ENCODE results near the gene OAS3. TPM values are rescaled to one million over a fixed set of nuclear protein-coding genes. Genes with fewer than 3 reads are reported as not detected.

Gene OAS3
- total RNA-seq, 1 donor from 2014 or later, result 47.4 TPM

GRCh38 chr12:112997506-112997905 lies 59.2 kb downstream of the OAS3 start:
- no peak for ATAC-seq

GRCh38 chr12:112998987-112999767 lies 60.9 kb downstream of the OAS3 start:
- H3K27me3 ChIP-seq, result no peaks in the 10 kb centered on the region
- no peak for TF ChIP-seq CTCF (IDR thresholded peaks at IDR 0.05)
- DNase-seq (no peak), ATAC-seq (no peak)
- H3K27ac ChIP-seq, result no peak overlapping the region
- no peaks in the 10 kb centered on the region for H3K4me1 ChIP-seq
- no peak overlapping the region for H3K4me3 ChIP-seq
- H3K9me3 ChIP-seq, result no peaks in the 10 kb centered on the region
- peaks cover 46% of the 10 kb centered on the region for H3K36me3 ChIP-seq
- intact Hi-C loops (cut with DNase I), result no loop called here

More at GRCh38 chr12:112997506-112997905, 59.2 kb downstream of the OAS3 start:
- DNase-seq, result no peak
- H3K27ac ChIP-seq, result no peak overlapping the region
- H3K27me3 ChIP-seq, result no peaks in the 10 kb centered on the region
- intact Hi-C loops (cut with DNase I), result no loop called here
- H3K4me1 ChIP-seq, result no peaks in the 10 kb centered on the region
- no peaks in the 10 kb centered on the region for H3K9me3 ChIP-seq
- peaks cover 33% of the 10 kb centered on the region for H3K36me3 ChIP-seq
- no peak overlapping the region for H3K4me3 ChIP-seq
- TF ChIP-seq CTCF (IDR thresholded peaks at IDR 0.05), result no peak

- no peak for ATAC-seq
- Histone ChIP-seq H3K4me3 (no peak overlapping the region), H3K27me3 (no peaks in the 10 kb centered on the region), H3K4me1 (no peaks in the 10 kb centered on the region), H3K9me3 (no peaks in the 10 kb centered on the region), H3K36me3 (peaks cover 55% of the 10 kb centered on the region), H3K27ac (no peak overlapping the region)
- intact Hi-C loops (cut with DNase I), result no loop called here
- no peak for DNase-seq
- TF ChIP-seq CTCF (IDR thresholded peaks at IDR 0.05), result no peak
Measured at GRCh38 chr12:113000433-113000832, 62.2 kb downstream of the OAS3 start.

GRCh38 chr12:113002155-113002554 lies 63.9 kb downstream of the OAS3 start:
- Histone ChIP-seq H3K4me3 (no peak overlapping the region), H3K27ac (no peak overlapping the region), H3K4me1 (no peaks in the 10 kb centered on the region), H3K36me3 (peaks cover 53% of the 10 kb centered on the region), H3K27me3 (no peaks in the 10 kb centered on the region), H3K9me3 (no peaks in the 10 kb centered on the region)
- DNase-seq (no peak), ATAC-seq (no peak)
- intact Hi-C loops (cut with DNase I), result no loop called here
- TF ChIP-seq CTCF (IDR thresholded peaks at IDR 0.05), result no peak

GRCh38 chr12:113002676-113003075 lies 64.4 kb downstream of the OAS3 start:
- no peak overlapping the region for H3K4me3 ChIP-seq
- ATAC-seq, result no peak
- H3K36me3 ChIP-seq, result peaks cover 51% of the 10 kb centered on the region
- no peak overlapping the region for H3K27ac ChIP-seq
- TF ChIP-seq CTCF (IDR thresholded peaks at IDR 0.05), result no peak
- H3K9me3 ChIP-seq, result no peaks in the 10 kb centered on the region
- DNase-seq, result no peak
- no peaks in the 10 kb centered on the region for H3K4me1 ChIP-seq
- intact Hi-C loops (cut with DNase I), result no loop called here
- no peaks in the 10 kb centered on the region for H3K27me3 ChIP-seq

Measured in upper lobe of right lung (tissue), 1 donor.